ENCODE data around the gene ATG2B. TPM values are rescaled to one million over a fixed set of nuclear protein-coding genes. Genes with fewer than 3 reads are reported as not detected.

ATG2B gene
- total and polyA plus RNA-seq, 2 experiments from 2014 or later, result 3.3 to 20.4 TPM

DNA sequence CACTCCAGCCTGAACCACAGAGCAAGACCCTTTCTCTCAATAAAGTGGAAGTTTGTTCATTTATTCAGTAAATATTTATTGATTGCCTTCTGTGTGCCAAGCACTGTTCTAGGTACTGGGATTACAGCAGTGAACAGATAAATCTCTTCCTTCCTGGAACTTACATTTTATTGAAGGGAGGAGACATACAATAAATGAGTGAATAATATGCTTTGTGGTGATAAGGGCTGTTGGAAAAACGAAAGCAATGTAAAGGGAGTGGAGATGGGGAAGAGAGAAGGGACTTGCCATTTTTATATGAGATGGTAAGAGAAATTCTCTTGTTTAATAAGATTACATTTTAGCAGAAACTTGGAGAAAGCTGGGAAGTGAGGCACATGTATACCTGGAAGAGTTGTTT lies 1.8 kb upstream of the ATG2B start:
- H3K27ac ChIP-seq, result peak overlapping the region; percentile 91
- H3K27me3 ChIP-seq, result no peaks in the 10 kb centered on the region
- no peaks in the 10 kb centered on the region for H3K9me3 ChIP-seq (ENCODE audit: low read depth)
- peaks cover 7% of the 10 kb centered on the region for H4K20me1 ChIP-seq (ENCODE audit: insufficient read depth, poor library complexity, severe bottlenecking)
- no peak overlapping the region for H3K4me3 ChIP-seq
- no peaks in the 10 kb centered on the region for H3K9me2 ChIP-seq (replicated peaks; ENCODE audit: insufficient read depth)
- H3K4me1 ChIP-seq (ENCODE audit: insufficient read depth), result peaks cover 12% of the 10 kb centered on the region
- peaks cover 87% of the 10 kb centered on the region for H3K79me2 ChIP-seq
- H3K36me3 ChIP-seq (replicated peaks; ENCODE audit: insufficient read depth, low read depth), result no peaks in the 10 kb centered on the region
- WGBS (ENCODE audit: low lambda C conversion rate, missing lambda C conversion rate), result 62% methylated on average over 1 of the region's 1 CpG
- DNase-seq (ENCODE audit: low spot score), result peak; percentile 7
- H3K4me2 ChIP-seq, result peak overlapping the region; percentile 94
- no peak for TF ChIP-seq EZH2phosphoT487 (IDR thresholded peaks at IDR 0.05; ENCODE audit: low read depth, severe bottlenecking, unreplicated experiment)
- H2AFZ ChIP-seq, result no peak overlapping the region

DNA sequence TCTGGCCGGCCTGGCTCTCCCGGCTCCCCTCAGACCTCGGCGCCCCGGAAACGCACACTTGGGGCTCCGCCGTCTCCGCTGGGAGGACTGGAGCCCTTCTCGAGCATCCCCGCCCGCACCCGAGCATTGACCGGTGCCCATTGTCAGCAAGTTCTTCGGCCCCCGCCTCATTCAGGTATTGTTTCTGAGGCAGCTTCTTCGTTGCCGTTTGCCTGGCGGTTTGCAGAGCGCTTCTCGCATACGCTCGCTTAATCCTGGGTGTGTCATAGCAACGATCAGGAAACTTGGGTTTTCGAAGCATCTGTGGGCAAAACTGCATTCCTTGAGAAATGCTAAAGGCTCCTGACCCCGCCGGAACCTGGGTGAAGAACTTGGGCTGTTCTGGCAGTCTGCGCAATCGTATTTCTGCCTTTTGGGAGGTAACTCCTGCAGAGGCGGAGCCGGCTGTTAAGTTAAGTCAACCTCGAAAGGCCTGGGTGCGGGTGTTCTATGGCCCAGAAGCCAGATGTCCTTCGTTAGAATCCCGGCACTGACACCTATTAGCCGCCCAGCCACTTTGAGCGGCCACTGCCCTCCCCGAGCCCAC lies 703 bp upstream of the ATG2B start:
- Histone ChIP-seq H3K4me2 (peak overlapping the region; percentile 94), H4K20me1 (ENCODE audit: insufficient read depth, poor library complexity, severe bottlenecking) (peaks cover 11% of the 10 kb centered on the region), H3K36me3 (replicated peaks; ENCODE audit: insufficient read depth, low read depth) (no peaks in the 10 kb centered on the region), H3K9me3 (ENCODE audit: low read depth) (no peaks in the 10 kb centered on the region), H3K4me3 (peak overlapping the region; percentile 87), H3K9me2 (replicated peaks; ENCODE audit: insufficient read depth) (no peaks in the 10 kb centered on the region), H3K4me1 (ENCODE audit: insufficient read depth) (peaks cover 12% of the 10 kb centered on the region), H2AFZ (peak overlapping the region; percentile 67), H3K27me3 (no peaks in the 10 kb centered on the region), H3K27ac (peak overlapping the region; percentile 91), H3K79me2 (peaks cover 87% of the 10 kb centered on the region)
- peak; percentile 75 for DNase-seq (ENCODE audit: low spot score)
- no peak for TF ChIP-seq EZH2phosphoT487 (IDR thresholded peaks at IDR 0.05; ENCODE audit: low read depth, severe bottlenecking, unreplicated experiment)
- TF ChIP-seq, protein P1, sequence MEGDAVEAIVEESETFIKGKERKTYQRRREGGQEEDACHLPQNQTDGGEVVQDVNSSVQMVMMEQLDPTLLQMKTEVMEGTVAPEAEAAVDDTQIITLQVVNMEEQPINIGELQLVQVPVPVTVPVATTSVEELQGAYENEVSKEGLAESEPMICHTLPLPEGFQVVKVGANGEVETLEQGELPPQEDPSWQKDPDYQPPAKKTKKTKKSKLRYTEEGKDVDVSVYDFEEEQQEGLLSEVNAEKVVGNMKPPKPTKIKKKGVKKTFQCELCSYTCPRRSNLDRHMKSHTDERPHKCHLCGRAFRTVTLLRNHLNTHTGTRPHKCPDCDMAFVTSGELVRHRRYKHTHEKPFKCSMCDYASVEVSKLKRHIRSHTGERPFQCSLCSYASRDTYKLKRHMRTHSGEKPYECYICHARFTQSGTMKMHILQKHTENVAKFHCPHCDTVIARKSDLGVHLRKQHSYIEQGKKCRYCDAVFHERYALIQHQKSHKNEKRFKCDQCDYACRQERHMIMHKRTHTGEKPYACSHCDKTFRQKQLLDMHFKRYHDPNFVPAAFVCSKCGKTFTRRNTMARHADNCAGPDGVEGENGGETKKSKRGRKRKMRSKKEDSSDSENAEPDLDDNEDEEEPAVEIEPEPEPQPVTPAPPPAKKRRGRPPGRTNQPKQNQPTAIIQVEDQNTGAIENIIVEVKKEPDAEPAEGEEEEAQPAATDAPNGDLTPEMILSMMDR (IDR thresholded peaks at IDR 0.05; ENCODE audit: poor library complexity), result no peak
- TF ChIP-seq EZH2 (IDR thresholded peaks at IDR 0.05; ENCODE audit: borderline replicate concordance), result no peak
- 1% methylated on average over 36 of the region's 38 CpGs for WGBS (ENCODE audit: low lambda C conversion rate, missing lambda C conversion rate)

DNA sequence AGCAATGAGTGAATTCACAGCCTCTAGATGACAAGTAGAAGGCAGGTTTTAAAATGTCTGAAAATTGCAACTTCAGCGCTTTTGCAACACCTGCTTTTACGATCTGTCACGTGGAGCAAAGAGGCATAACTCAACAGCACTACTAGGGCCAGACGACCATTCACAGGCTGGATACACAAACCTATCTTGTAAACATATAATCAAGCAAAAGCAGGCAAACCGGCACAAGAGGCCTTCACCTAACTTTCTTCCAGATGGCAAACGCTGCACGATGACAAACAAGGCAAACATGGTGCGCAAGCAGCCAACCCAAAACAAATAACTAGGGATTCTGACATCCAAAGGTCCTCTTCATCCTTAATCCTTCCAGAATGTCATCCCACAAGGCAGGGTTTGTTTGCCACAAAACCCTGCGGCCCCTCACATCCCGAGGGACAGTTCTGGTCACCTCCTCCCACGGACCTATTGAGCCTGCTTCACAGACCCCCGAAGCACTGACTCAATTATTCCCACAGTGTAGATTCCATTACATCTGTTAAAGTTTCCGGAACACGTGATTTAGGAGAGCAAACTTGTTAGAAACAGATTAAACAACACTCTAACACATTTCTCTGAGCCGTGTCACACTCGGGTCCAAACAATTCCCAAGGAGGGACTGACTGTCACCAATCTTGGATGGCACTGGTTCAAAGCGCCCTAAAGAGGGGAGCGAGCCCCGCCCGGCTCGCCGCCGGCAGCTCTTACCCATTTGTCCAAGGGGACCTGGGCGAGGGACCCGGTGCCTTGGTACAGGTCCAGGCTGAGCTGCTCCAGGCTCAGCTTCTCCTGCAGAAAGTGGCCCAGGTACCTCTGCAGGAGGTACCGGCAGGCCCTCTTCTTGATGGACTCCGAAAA lies 823 bp downstream of the ATG2B start:
- H4K20me1 ChIP-seq (ENCODE audit: insufficient read depth, poor library complexity, severe bottlenecking), result peaks cover 11% of the 10 kb centered on the region
- DNase-seq (ENCODE audit: low spot score), result peak; percentile 84
- peak overlapping the region; percentile 92 for H3K27ac ChIP-seq
- H3K9me3 ChIP-seq (ENCODE audit: low read depth), result no peaks in the 10 kb centered on the region
- peak overlapping the region; percentile 69 for H2AFZ ChIP-seq
- TF ChIP-seq, protein P1 (IDR thresholded peaks at IDR 0.05; ENCODE audit: poor library complexity), result no peak
- TF ChIP-seq EZH2 (IDR thresholded peaks at IDR 0.05; ENCODE audit: borderline replicate concordance) (no peak), EZH2phosphoT487 (IDR thresholded peaks at IDR 0.05; ENCODE audit: low read depth, severe bottlenecking, unreplicated experiment) (no peak)
- H3K79me2 ChIP-seq, result peaks cover 87% of the 10 kb centered on the region
- WGBS (ENCODE audit: low lambda C conversion rate, missing lambda C conversion rate), result 1% methylated on average over 27 of the region's 27 CpGs
- peaks cover 12% of the 10 kb centered on the region for H3K4me1 ChIP-seq (ENCODE audit: insufficient read depth)
- H3K9me2 ChIP-seq (replicated peaks; ENCODE audit: insufficient read depth), result no peaks in the 10 kb centered on the region
- peak overlapping the region; percentile 76 for H3K4me3 ChIP-seq
- H3K36me3 ChIP-seq (replicated peaks; ENCODE audit: insufficient read depth, low read depth), result no peaks in the 10 kb centered on the region
- peak overlapping the region; percentile 87 for H3K4me2 ChIP-seq
- no peaks in the 10 kb centered on the region for H3K27me3 ChIP-seq

DNA sequence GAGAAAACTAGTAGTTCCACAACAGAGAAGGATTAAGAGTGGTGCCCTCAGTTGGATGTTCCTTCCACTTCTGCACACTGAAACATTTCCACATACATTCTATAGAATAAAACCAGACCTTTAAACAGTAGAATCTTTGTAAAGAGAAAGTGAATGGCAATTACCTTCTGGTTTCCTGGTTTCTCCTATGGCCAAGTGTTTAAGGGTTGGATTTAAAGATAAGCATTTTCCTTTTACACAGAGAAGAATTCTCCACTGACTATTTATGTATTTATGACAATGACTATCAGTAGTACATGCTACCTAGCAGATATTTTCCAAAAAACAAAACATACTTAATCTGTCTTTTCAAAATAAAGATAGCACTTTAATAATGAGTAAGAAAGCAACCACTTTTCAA lies 3.2 kb downstream of the ATG2B start:
- Histone ChIP-seq H3K27me3 (no peaks in the 10 kb centered on the region), H3K36me3 (replicated peaks; ENCODE audit: insufficient read depth, low read depth) (no peaks in the 10 kb centered on the region), H2AFZ (no peak overlapping the region), H3K9me3 (ENCODE audit: low read depth) (no peaks in the 10 kb centered on the region), H3K4me2 (peak overlapping the region; percentile 87), H3K79me2 (peaks cover 86% of the 10 kb centered on the region), H3K4me1 (ENCODE audit: insufficient read depth) (peaks cover 12% of the 10 kb centered on the region), H3K4me3 (no peak overlapping the region), H4K20me1 (ENCODE audit: insufficient read depth, poor library complexity, severe bottlenecking) (peaks cover 12% of the 10 kb centered on the region), H3K27ac (no peak overlapping the region), H3K9me2 (replicated peaks; ENCODE audit: insufficient read depth) (no peaks in the 10 kb centered on the region)
- DNase-seq (ENCODE audit: low spot score), result no peak
- TF ChIP-seq EZH2 (IDR thresholded peaks at IDR 0.05; ENCODE audit: borderline replicate concordance), result no peak
- TF ChIP-seq, protein P1 (IDR thresholded peaks at IDR 0.05; ENCODE audit: poor library complexity), result no peak
- TF ChIP-seq EZH2phosphoT487 (IDR thresholded peaks at IDR 0.05; ENCODE audit: low read depth, severe bottlenecking, unreplicated experiment), result no peak

Measured in hepatocyte (in vitro differentiated cells).